Activated CD4-positive, CD25-positive, alpha-beta regulatory T cell treated with anti-CD3 and anti-CD28 coated beads, Interleukin-2, amount 50 U/mL, for 72 hours (primary cell): ENCODE results near the gene TTLL1.

ENCODE experiments used
- DNase-seq: peaks from one replicate; pipeline ENCODE4 v3.0.0; 2021

The TTLL1 gene

GRCh38 chr22:42990131-42990838 is 98.9 kb downstream of the TTLL1 start:
- DNase-seq: no peak
